ENCODE measurements around the gene BRSK1. TPM values are rescaled to one million over a fixed set of nuclear protein-coding genes. Genes with fewer than 3 reads are reported as not detected.

The BRSK1 gene
- total and polyA plus RNA-seq, 2 of the 8 experiments (the other 6 are each of a cell fraction or from before 2014, with no cell fraction given) = 27.6 to 32.7 TPM

DNA sequence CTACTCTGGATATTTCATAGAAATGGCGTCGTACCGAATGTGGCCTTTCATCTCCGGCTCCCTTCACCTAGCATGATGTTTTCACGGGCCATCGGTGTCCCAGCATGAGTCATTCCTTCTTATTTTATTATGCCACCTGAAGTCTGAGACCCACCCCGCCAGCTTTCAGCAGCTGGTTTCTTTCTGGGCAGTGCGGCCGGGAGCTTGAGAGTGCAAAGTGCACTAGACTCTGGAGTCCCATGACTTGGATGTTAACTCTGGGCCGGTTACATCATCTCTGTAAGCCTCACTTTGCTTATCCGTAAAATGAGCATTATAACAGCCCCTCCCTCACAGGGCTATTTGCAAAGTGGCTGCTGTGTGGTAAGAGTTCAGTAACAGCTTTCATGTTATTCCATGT is 50.1 kb downstream of the BRSK1 start:
- DNase-seq (ENCODE audit: low read depth in 1 of 2, low spot score in 2 of 2) = no peak
- no peak for FAIRE-seq

More for the DNA sequence above, 50.1 kb downstream of the BRSK1 start:
- Histone ChIP-seq H3K9me3 (ENCODE audit: insufficient read depth in 2 of 2, low read depth in 1 of 2, low read length in 1 of 2) (no peaks in the 10 kb centered on the region), H4K91ac (replicated peaks; ENCODE audit: insufficient read length, low read length) (no peak overlapping the region), H3K18ac (ENCODE audit: extremely low read depth, low read length) (no peak overlapping the region), H2BK120ac (replicated peaks; ENCODE audit: low read depth, low read length) (no peak overlapping the region), H4K5ac (ENCODE audit: insufficient read length, low read depth, low read length) (no peak overlapping the region), H2BK12ac (ENCODE audit: low read depth, low read length) (no peak overlapping the region), H3K23ac (ENCODE audit: insufficient read length) (no peak overlapping the region), H3K4me3 (ENCODE audit: extremely low read depth in 1 of 4, insufficient read depth in 2 of 4, low read depth in 3 of 4, low read length in 4 of 4) (no peak overlapping the region), H3K4me2 (ENCODE audit: insufficient read depth in 1 of 2, low read depth in 2 of 2, low read length in 2 of 2) (no peak overlapping the region), H3K9ac (replicated peaks in 1 of 4; ENCODE audit: extremely low read depth in 1 of 4, low read depth in 3 of 4, low read length in 3 of 4) (no peak overlapping the region), H2AK5ac (ENCODE audit: low read depth, low read length) (no peak overlapping the region), H2BK20ac (ENCODE audit: low read length) (no peak overlapping the region), H4K8ac (ENCODE audit: extremely low read depth, insufficient read depth, low read length) (no peak overlapping the region), H3K23me2 (ENCODE audit: low read depth, low read length) (peaks cover 5% of the 10 kb centered on the region; the same call in 1 of the 2 replicates), H2AFZ (ENCODE audit: low read length) (no peak overlapping the region), H3K27ac (ENCODE audit: low read depth, low read length) (no peak overlapping the region), H3K4ac (replicated peaks; ENCODE audit: insufficient read length, low read depth, low read length) (no peak overlapping the region), H3K27me3 (replicated peaks in 1 of 4; ENCODE audit: control insufficient read depth in 3 of 4, extremely low read depth in 1 of 4, insufficient read depth in 3 of 4, low read length in 3 of 4) (peaks cover 0 to 3% (median 0%) of the 10 kb centered on the region in 4 experiments; a peak in 1 of 7 replicates), H2BK5ac (ENCODE audit: low read depth, low read length) (peak overlapping the region; percentile 10; the same call in 1 of the 2 replicates), H2BK15ac (ENCODE audit: low read length) (no peak overlapping the region), H3K79me2 (ENCODE audit: control insufficient read depth in 1 of 2, insufficient read depth in 2 of 2, low read length in 2 of 2) (no peaks in the 10 kb centered on the region), H3K14ac (ENCODE audit: insufficient read length) (no peak overlapping the region), H4K20me1 (replicated peaks in 1 of 2; ENCODE audit: control insufficient read depth in 1 of 2, insufficient read depth in 2 of 2, low read length in 2 of 2) (no peaks in the 10 kb centered on the region), H3K56ac (replicated peaks; ENCODE audit: insufficient read length, low read depth, low read length) (no peak overlapping the region), H3K36me3 (ENCODE audit: control insufficient read depth in 2 of 4, insufficient read depth in 4 of 4, low read length in 3 of 4) (no peaks in the 10 kb centered on the region), H3K79me1 (ENCODE audit: low read depth, low read length) (no peaks in the 10 kb centered on the region), H3K4me1 (replicated peaks in 1 of 4; ENCODE audit: control insufficient read depth in 3 of 4, insufficient read depth in 4 of 4, low read length in 3 of 4) (peaks cover 0 to 7% (median 1%) of the 10 kb centered on the region in 4 experiments; a peak in 2 of 7 replicates)
- ChIA-PET POLR2A (ENCODE audit: partially characterized antibody) (interaction anchor here (0.6 to 2.6 kb wide), 6 partner anchors 12 to 179 kb away, joined by 3 to 10 read pairs (median 3); partner anchors contain the start of gene UBE2S), CTCF (ENCODE audit: partially characterized antibody) (interaction anchor here (1.0 kb wide), 1 partner anchor 15 kb away, joined by 3 read pairs; no protein-coding TSS in a partner anchor)
- TF ChIP-seq HDAC6 (IDR thresholded peaks at IDR 0.05; ENCODE audit: low read depth, low read length) = no peak
- no peak for TF ChIP-seq TAF1 (IDR thresholded peaks at IDR 0.05; ENCODE audit: low read depth, low read length)
- no peak for TF ChIP-seq SAP30 (IDR thresholded peaks at IDR 0.05; ENCODE audit: insufficient read depth, insufficient replicate concordance, low read length)
- no peak for TF ChIP-seq POLR2A (IDR thresholded peaks at IDR 0.05; ENCODE audit: control extremely low read depth in 1 of 2, low read depth in 2 of 2, low read length in 2 of 2)
- no peak for TF ChIP-seq CHD1 (IDR thresholded peaks at IDR 0.05; ENCODE audit: low read depth, low read length)
- TF ChIP-seq SUZ12 (IDR thresholded peaks at IDR 0.05; ENCODE audit: low read length) = no peak
- TF ChIP-seq YY1 (IDR thresholded peaks at IDR 0.05; ENCODE audit: low read depth, low read length) = no peak
- TF ChIP-seq KDM5A (IDR thresholded peaks at IDR 0.05; ENCODE audit: low read length) = no peak
- no peak for TF ChIP-seq JUN (IDR thresholded peaks at IDR 0.05; ENCODE audit: low read depth, low read length)
- TF ChIP-seq SIN3A (conservative IDR thresholded peaks at IDR 0.05 in 1 of 2, IDR thresholded peaks at IDR 0.05 in 1 of 2; ENCODE audit: low read depth in 1 of 2, low read length in 2 of 2) = no peak
- TF ChIP-seq, protein P1, sequence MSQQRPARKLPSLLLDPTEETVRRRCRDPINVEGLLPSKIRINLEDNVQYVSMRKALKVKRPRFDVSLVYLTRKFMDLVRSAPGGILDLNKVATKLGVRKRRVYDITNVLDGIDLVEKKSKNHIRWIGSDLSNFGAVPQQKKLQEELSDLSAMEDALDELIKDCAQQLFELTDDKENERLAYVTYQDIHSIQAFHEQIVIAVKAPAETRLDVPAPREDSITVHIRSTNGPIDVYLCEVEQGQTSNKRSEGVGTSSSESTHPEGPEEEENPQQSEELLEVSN (IDR thresholded peaks at IDR 0.05) = no peak
- no peak for TF ChIP-seq RFX5 (IDR thresholded peaks at IDR 0.05; ENCODE audit: borderline replicate concordance, low read depth, low read length)
- no peak for TF ChIP-seq POLR2AphosphoS5 (IDR thresholded peaks at IDR 0.05; ENCODE audit: low read depth, low read length)
- TF ChIP-seq SRF (IDR thresholded peaks at IDR 0.05; ENCODE audit: low read depth, low read length) = no peak
- 88% methylated on average over 11 of the region's 11 CpGs; no CpG with 5 or more reads in 1 of the 2 experiments for WGBS, 2 experiments (ENCODE audit: extremely low coverage in 1 of 2, insufficient coverage in 1 of 2, insufficient read length in 1 of 2, insufficient replicate concordance in 2 of 2, low coverage in 1 of 2, low lambda C conversion rate in 2 of 2, missing lambda C conversion rate in 1 of 2)
